Measurements from ENCODE around the gene RABGAP1L. TPM values are rescaled to one million over a fixed set of nuclear protein-coding genes. Genes with fewer than 3 reads are reported as not detected.

The RABGAP1L gene
- total RNA-seq, 1 donor from 2014 or later: 80.6 TPM

GRCh38 chr1:174939775-174940545 lies 780.6 kb downstream of the RABGAP1L start:
- Histone ChIP-seq H3K4me1 (peaks cover 19% of the 10 kb centered on the region), H3K9me3 (no peaks in the 10 kb centered on the region), H3K36me3 (no peaks in the 10 kb centered on the region), H3K27ac (no peak overlapping the region), H3K27me3 (no peaks in the 10 kb centered on the region), H3K4me3 (no peak overlapping the region)
- no peak for ATAC-seq
- no peak for DNase-seq
- intact Hi-C loops (cut with DNase I): no loop called here
- no peak for TF ChIP-seq CTCF (IDR thresholded peaks at IDR 0.05)

GRCh38 chr1:174940646-174941175 lies 781.4 kb downstream of the RABGAP1L start:
- Histone ChIP-seq H3K4me1 (peaks cover 19% of the 10 kb centered on the region), H3K4me3 (no peak overlapping the region)
- no peak for TF ChIP-seq CTCF (IDR thresholded peaks at IDR 0.05)

GRCh38 chr1:174942547-174943255 lies 783.4 kb downstream of the RABGAP1L start:
- no peak for TF ChIP-seq CTCF (IDR thresholded peaks at IDR 0.05)
- DNase-seq (no peak), ATAC-seq (peak; percentile 90)
- H3K9me3 ChIP-seq: no peaks in the 10 kb centered on the region
- no peaks in the 10 kb centered on the region for H3K36me3 ChIP-seq
- peak overlapping the region; percentile 28 for H3K27ac ChIP-seq
- H3K4me3 ChIP-seq: no peak overlapping the region
- no peaks in the 10 kb centered on the region for H3K27me3 ChIP-seq
- intact Hi-C loops (cut with DNase I): no loop called here
- H3K4me1 ChIP-seq: peaks cover 19% of the 10 kb centered on the region

More at GRCh38 chr1:174940646-174941175, 781.4 kb downstream of the RABGAP1L start:
- DNase-seq: no peak
- no peaks in the 10 kb centered on the region for H3K27me3 ChIP-seq
- ATAC-seq: no peak
- H3K9me3 ChIP-seq: no peaks in the 10 kb centered on the region
- intact Hi-C loops (cut with DNase I): no loop called here
- H3K27ac ChIP-seq: no peak overlapping the region
- no peaks in the 10 kb centered on the region for H3K36me3 ChIP-seq

- no peak overlapping the region for H3K4me3 ChIP-seq
- no peak overlapping the region for H3K27ac ChIP-seq
- peaks cover 10% of the 10 kb centered on the region for H3K4me1 ChIP-seq
- DNase-seq (no peak), ATAC-seq (no peak)
- no peaks in the 10 kb centered on the region for H3K27me3 ChIP-seq
- intact Hi-C loops (cut with DNase I): no loop called here
- no peak for TF ChIP-seq CTCF (IDR thresholded peaks at IDR 0.05)
- H3K9me3 ChIP-seq: no peaks in the 10 kb centered on the region
- H3K36me3 ChIP-seq: no peaks in the 10 kb centered on the region
Measured at GRCh38 chr1:174946031-174946430, 786.7 kb downstream of the RABGAP1L start.

GRCh38 chr1:174949061-174949460 lies 789.7 kb downstream of the RABGAP1L start:
- H3K27ac ChIP-seq: no peak overlapping the region
- ATAC-seq (no peak), DNase-seq (no peak)
- H3K36me3 ChIP-seq: no peaks in the 10 kb centered on the region
- peaks cover 11% of the 10 kb centered on the region for H3K4me1 ChIP-seq
- no peaks in the 10 kb centered on the region for H3K27me3 ChIP-seq
- TF ChIP-seq CTCF (IDR thresholded peaks at IDR 0.05): no peak
- H3K4me3 ChIP-seq: no peak overlapping the region
- no peaks in the 10 kb centered on the region for H3K9me3 ChIP-seq
- intact Hi-C loops (cut with DNase I): no loop called here
